Activated CD4-positive, alpha-beta T cell treated with anti-CD3 and anti-CD28 coated beads, Interleukin-2, Interleukin-6, amounts not matched to agents 100 ng/mL and 50 ng/mL, durations not matched to agents 16 hours and 8 hours (primary cell): ENCODE data around the gene HLA-F.

Experiments used
- DNase-seq: peaks from one replicate; pipeline ENCODE4 v3.0.0-alpha.2; 2020

The HLA-F gene

GRCh38 chr6:29764422-29765196 lies 41.4 kb downstream of the HLA-F start:
- no peak for DNase-seq

GRCh38 chr6:29769336-29769735 lies 46.1 kb downstream of the HLA-F start:
- no peak for DNase-seq

- no peak for DNase-seq
Measured at GRCh38 chr6:29770306-29770705, 47.1 kb downstream of the HLA-F start.

- no peak for DNase-seq
Measured at GRCh38 chr6:29776684-29777083, 53.5 kb downstream of the HLA-F start.
